Esophagus (tissue), 2 donors: ENCODE data around the gene SCARB2. TPM values are rescaled to one million over a fixed set of nuclear protein-coding genes. Genes with fewer than 3 reads are reported as not detected.
"Not testable (repeated sequence)": the region's sequence is repeated elsewhere in the genome, so short reads cannot be mapped to it uniquely, and the experiment has no call there.

Source experiments
- H3K27ac ChIP-seq, 2 donors: one replicate each; pipeline ENCODE4 v1.5.1; 2013; ENCODE audit warnings: low read depth in 2 of 2, mild to moderate bottlenecking in 2 of 2, inconsistent platforms in 1 of 2, low read length in 1 of 2, moderate library complexity in 1 of 2
- H3K27me3 ChIP-seq, 2 donors: one replicate each; pipeline ENCODE4 v1.6.1; 2013; ENCODE audit warnings: low read length in 2 of 2, control low read depth in 1 of 2, mild to moderate bottlenecking in 1 of 2; ENCODE audit not compliant: insufficient read depth in 2 of 2, control insufficient read depth in 1 of 2
- H3K36me3 ChIP-seq, 2 donors: one replicate each; pipeline ENCODE4 v1.6.1; 2013; ENCODE audit warnings: low read length in 1 of 2; ENCODE audit not compliant: control insufficient read depth in 2 of 2, insufficient read depth in 2 of 2
- H3K4me1 ChIP-seq, 2 donors: one replicate each; pipeline ENCODE4 v1.6.1; 2013; ENCODE audit warnings: low read length in 1 of 2; ENCODE audit not compliant: control insufficient read depth in 2 of 2, insufficient read depth in 2 of 2
- H3K4me3 ChIP-seq, 2 donors: one replicate each; pipeline ENCODE4 v1.5.1; 2013; ENCODE audit warnings: low read length in 2 of 2, mild to moderate bottlenecking in 2 of 2, low read depth in 1 of 2, moderate library complexity in 1 of 2
- H3K9me3 ChIP-seq, 2 donors: one replicate each; pipeline ENCODE4 v1.6.1; 2013; ENCODE audit warnings: mild to moderate bottlenecking in 2 of 2, low read depth in 1 of 2, low read length in 1 of 2, moderate library complexity in 1 of 2; ENCODE audit not compliant: control insufficient read depth in 2 of 2, insufficient read depth in 1 of 2
- WGBS, 2 donors: extraction: QIAGEN DNeasy Blood & Tissue Kit; methylation state at CpG; one replicate each; pipeline ENCODE4 v1.1.7; 2013; 5-methylcytosine and 5-hydroxymethylcytosine counted together
- polyA plus RNA-seq, 2 donors: library from polyadenylated mRNA; stranded (reverse); fragments of 200-250 nt; gene quantifications; one replicate each; pipeline ENCODE4 v1.2.3, GENCODE V29; 2013
- donor health status: healthy with polysubstance abuse.
- donor health status: Bipolar disorder and iron deficiency.

SCARB2 gene
- polyA plus RNA-seq, 2 donors, result 21.7 to 26.3 TPM

- no peaks in the 10 kb centered on the region for H3K9me3 ChIP-seq
- peaks cover 0 to 2% of the 10 kb centered on the region in 2 donors for H3K4me1 ChIP-seq
- no peaks in the 10 kb centered on the region for H3K36me3 ChIP-seq
- H3K27ac ChIP-seq, result no peak overlapping the region
- H3K27me3 ChIP-seq, result no peaks in the 10 kb centered on the region
- no peak overlapping the region for H3K4me3 ChIP-seq
These were observed 33.2 kb upstream of the SCARB2 start for GRCh38 chr4:76246852-76247251.

- 38 to 57% methylated on average over 1 of the region's 1 CpG for WGBS, 2 donors
- H3K27ac ChIP-seq, result no peak overlapping the region
- H3K4me1 ChIP-seq, result peaks cover 0 to 1% of the 10 kb centered on the region in 2 donors
- no peaks in the 10 kb centered on the region for H3K36me3 ChIP-seq
- H3K4me3 ChIP-seq, result no peak overlapping the region
- no peaks in the 10 kb centered on the region for H3K27me3 ChIP-seq
- H3K9me3 ChIP-seq, result no peaks in the 10 kb centered on the region
These were observed 32.4 kb upstream of the SCARB2 start for GRCh38 chr4:76246025-76246424.

GRCh38 chr4:76243877-76244276 lies 30.3 kb upstream of the SCARB2 start:
- not testable (repeated sequence) for H3K4me1 ChIP-seq, H3K4me3 ChIP-seq, H3K36me3 ChIP-seq, H3K27me3 ChIP-seq, H3K9me3 ChIP-seq, H3K27ac ChIP-seq
- 92 to 96% methylated on average over 2 of the region's 2 CpGs for WGBS, 2 donors

GRCh38 chr4:76240236-76240635 lies 26.6 kb upstream of the SCARB2 start:
- Histone ChIP-seq H3K4me3 (no peak overlapping the region), H3K27me3 (no peaks in the 10 kb centered on the region), H3K36me3 (no peaks in the 10 kb centered on the region), H3K4me1 (no peaks in the 10 kb centered on the region), H3K9me3 (no peaks in the 10 kb centered on the region), H3K27ac (no peak overlapping the region)
- WGBS, 2 donors, result 95 to 99% methylated on average over 2 of the region's 2 CpGs

GRCh38 chr4:76238701-76239100 lies 25.1 kb upstream of the SCARB2 start:
- H3K27ac ChIP-seq, result no peak overlapping the region
- H3K36me3 ChIP-seq, result no peaks in the 10 kb centered on the region

GRCh38 chr4:76238236-76238635 lies 24.6 kb upstream of the SCARB2 start:
- Histone ChIP-seq H3K27ac (no peak overlapping the region), H3K4me3 (no peak overlapping the region), H3K36me3 (no peaks in the 10 kb centered on the region), H3K9me3 (no peaks in the 10 kb centered on the region), H3K27me3 (no peaks in the 10 kb centered on the region), H3K4me1 (peaks cover 0 to 2% of the 10 kb centered on the region in 2 donors)
- WGBS, 2 donors, result 91 to 92% methylated on average over 4 of the region's 4 CpGs

More at GRCh38 chr4:76238701-76239100, 25.1 kb upstream of the SCARB2 start:
- Histone ChIP-seq H3K27me3 (no peaks in the 10 kb centered on the region), H3K9me3 (no peaks in the 10 kb centered on the region), H3K4me3 (no peak overlapping the region), H3K4me1 (peaks cover 0 to 2% of the 10 kb centered on the region in 2 donors)

GRCh38 chr4:76235915-76236314 lies 22.3 kb upstream of the SCARB2 start:
- no peaks in the 10 kb centered on the region for H3K9me3 ChIP-seq
- 25 to 27% methylated on average over 1 of the region's 1 CpG for WGBS, 2 donors
- peak overlapping the region in 1 of 2 donors; percentile 55 for H3K27ac ChIP-seq

GRCh38 chr4:76235407-76235806 lies 21.8 kb upstream of the SCARB2 start:
- H3K27ac ChIP-seq, result peak overlapping the region in 1 of 2 donors; percentile 55
- H3K4me3 ChIP-seq, result no peak overlapping the region
- no peaks in the 10 kb centered on the region for H3K9me3 ChIP-seq
- H3K27me3 ChIP-seq, result no peaks in the 10 kb centered on the region
- 42 to 61% methylated on average over 2 of the region's 2 CpGs for WGBS, 2 donors
- no peaks in the 10 kb centered on the region for H3K36me3 ChIP-seq
- peaks cover 0 to 2% of the 10 kb centered on the region in 2 donors for H3K4me1 ChIP-seq

More at GRCh38 chr4:76235915-76236314, 22.3 kb upstream of the SCARB2 start:
- Histone ChIP-seq H3K4me3 (no peak overlapping the region), H3K27me3 (no peaks in the 10 kb centered on the region), H3K36me3 (no peaks in the 10 kb centered on the region), H3K4me1 (peaks cover 0 to 2% of the 10 kb centered on the region in 2 donors)

- no peak overlapping the region for H3K4me3 ChIP-seq
- H3K4me1 ChIP-seq, result peaks cover 0 to 2% of the 10 kb centered on the region in 2 donors
- 87 to 90% methylated on average over 5 of the region's 5 CpGs for WGBS, 2 donors
- H3K9me3 ChIP-seq, result no peaks in the 10 kb centered on the region
- H3K36me3 ChIP-seq, result no peaks in the 10 kb centered on the region
- H3K27ac ChIP-seq, result peak overlapping the region; percentile 4 to 40
- no peaks in the 10 kb centered on the region for H3K27me3 ChIP-seq
These were observed 21.0 kb upstream of the SCARB2 start for GRCh38 chr4:76234679-76235044.

GRCh38 chr4:76233967-76234678 lies 20.5 kb upstream of the SCARB2 start:
- Histone ChIP-seq H3K27me3 (no peaks in the 10 kb centered on the region), H3K27ac (peak overlapping the region; percentile 4 to 40), H3K9me3 (no peaks in the 10 kb centered on the region), H3K4me3 (peak overlapping the region in 1 of 2 donors; percentile 36), H3K36me3 (no peaks in the 10 kb centered on the region), H3K4me1 (peaks cover 0 to 2% of the 10 kb centered on the region in 2 donors)
- 61 to 72% methylated on average over 14 of the region's 14 CpGs for WGBS, 2 donors
